Stimulated activated naive B cell treated with anti-CD40 and anti-IgM and Interleukin-4, amounts not matched to agents 10 μg/mL and 1 μg/mL and 100 μg/mL, for 72 hours (primary cell): Measurements from ENCODE around the gene VEGFC.

Experiments
- ATAC-seq, 2 donors: fragments of 150-1000 bp; cut with Tn5 transposase; replicated peaks; 2 replicates each; pipeline ENCODE4 v1.10.0; 2021; ENCODE audit warnings: moderate library complexity in 1 of 2
- DNase-seq: peaks from one replicate; pipeline ENCODE4 v3.0.0; 2021
- H3K27ac Mint-ChIP-seq: one replicate; pipeline ENCODE4 v1.8.0; 2022; ENCODE audit warnings: mild to moderate bottlenecking, mixed read lengths
- H3K27me3 Mint-ChIP-seq, 2 donors: one replicate each; pipeline ENCODE4 v1.8.0; 2022; ENCODE audit warnings: mixed read lengths in 2 of 2
- H3K36me3 Mint-ChIP-seq, 2 donors: one replicate each; pipeline ENCODE4 v1.8.0; 2022; ENCODE audit warnings: mixed read lengths in 2 of 2, mild to moderate bottlenecking in 1 of 2
- H3K4me1 Mint-ChIP-seq, 2 donors: one replicate each; pipeline ENCODE4 v1.8.0; 2022; ENCODE audit warnings: mixed read lengths in 2 of 2, mild to moderate bottlenecking in 1 of 2
- H3K4me3 Mint-ChIP-seq, 2 donors: one replicate each; pipeline ENCODE4 v1.8.0; 2022; ENCODE audit warnings: mild to moderate bottlenecking in 2 of 2, mixed read lengths in 2 of 2, moderate library complexity in 1 of 2
- H3K9me3 Mint-ChIP-seq, 2 donors: one replicate each; pipeline ENCODE4 v1.8.0; 2022; ENCODE audit warnings: mixed read lengths in 2 of 2, mild to moderate bottlenecking in 1 of 2

The VEGFC gene

DNA sequence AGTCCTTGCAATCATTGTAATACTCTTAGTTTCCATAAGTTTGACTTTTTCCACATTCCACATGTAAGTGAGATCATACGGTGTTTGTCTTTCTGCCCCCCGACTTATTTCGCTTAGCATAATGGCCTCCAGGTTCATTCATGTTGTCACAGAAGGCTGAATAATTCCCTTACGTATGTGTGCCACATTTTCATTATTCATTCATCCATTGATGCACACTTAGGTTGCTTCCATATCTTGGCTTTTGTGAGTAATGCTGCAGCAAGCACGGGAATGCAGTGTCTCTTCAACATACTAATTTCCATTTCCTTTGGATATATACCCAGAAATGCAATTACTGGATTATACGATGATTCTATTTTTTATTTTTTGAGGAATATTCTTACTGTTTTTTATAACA lies 22.0 kb upstream of the VEGFC start:
- DNase-seq (no peak), ATAC-seq (no peak)
- H3K9me3 Mint-ChIP-seq = peaks cover 0 to 3% of the 10 kb centered on the region in 2 donors
- H3K27me3 Mint-ChIP-seq = no peaks in the 10 kb centered on the region
- H3K27ac Mint-ChIP-seq = no peak overlapping the region
- no peak overlapping the region for H3K4me3 Mint-ChIP-seq
- H3K36me3 Mint-ChIP-seq = no peaks in the 10 kb centered on the region
- peaks cover 0 to 2% of the 10 kb centered on the region in 2 donors for H3K4me1 Mint-ChIP-seq

DNA sequence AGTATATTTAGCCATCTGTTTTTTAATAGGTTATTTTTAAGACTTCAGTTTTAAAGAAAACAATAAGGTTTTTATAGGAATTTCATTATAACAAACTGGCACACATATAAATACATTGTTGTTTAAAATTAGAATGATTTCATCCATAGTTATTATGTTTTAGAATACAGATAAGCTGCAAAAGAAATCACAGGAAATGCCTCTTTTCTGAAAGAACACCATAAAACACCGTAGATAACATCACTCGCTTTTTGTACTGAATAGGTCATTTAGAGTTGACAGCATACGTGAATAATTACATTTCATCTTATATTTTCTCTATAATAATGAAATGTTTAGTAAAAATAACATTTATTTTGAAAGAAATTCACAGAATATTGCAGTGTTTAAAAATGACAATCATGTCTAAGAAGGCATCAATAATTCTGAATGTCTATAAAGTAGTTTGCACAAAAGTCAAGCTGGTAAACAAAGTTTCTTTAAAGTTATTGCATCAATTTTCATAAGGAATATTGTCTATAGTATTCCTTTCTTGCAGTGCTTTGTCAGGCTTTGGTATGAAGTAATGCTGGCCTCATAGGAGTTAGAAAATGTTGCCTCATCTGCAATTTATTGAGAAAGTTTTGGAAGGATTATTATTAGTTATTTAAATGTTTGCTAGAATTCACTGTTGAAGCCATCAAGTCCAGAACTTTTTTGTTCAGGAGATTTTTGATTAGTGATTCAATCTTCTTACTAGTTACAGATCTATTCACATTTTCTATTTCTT lies 17.9 kb upstream of the VEGFC start:
- DNase-seq (no peak), ATAC-seq (no peak)
- H3K4me1 Mint-ChIP-seq = no peaks in the 10 kb centered on the region
- H3K27ac Mint-ChIP-seq = no peak overlapping the region
- no peaks in the 10 kb centered on the region for H3K27me3 Mint-ChIP-seq
- H3K36me3 Mint-ChIP-seq = no peaks in the 10 kb centered on the region
- H3K4me3 Mint-ChIP-seq = no peak overlapping the region
- H3K9me3 Mint-ChIP-seq = peaks cover 13 to 24% of the 10 kb centered on the region in 2 donors

DNA sequence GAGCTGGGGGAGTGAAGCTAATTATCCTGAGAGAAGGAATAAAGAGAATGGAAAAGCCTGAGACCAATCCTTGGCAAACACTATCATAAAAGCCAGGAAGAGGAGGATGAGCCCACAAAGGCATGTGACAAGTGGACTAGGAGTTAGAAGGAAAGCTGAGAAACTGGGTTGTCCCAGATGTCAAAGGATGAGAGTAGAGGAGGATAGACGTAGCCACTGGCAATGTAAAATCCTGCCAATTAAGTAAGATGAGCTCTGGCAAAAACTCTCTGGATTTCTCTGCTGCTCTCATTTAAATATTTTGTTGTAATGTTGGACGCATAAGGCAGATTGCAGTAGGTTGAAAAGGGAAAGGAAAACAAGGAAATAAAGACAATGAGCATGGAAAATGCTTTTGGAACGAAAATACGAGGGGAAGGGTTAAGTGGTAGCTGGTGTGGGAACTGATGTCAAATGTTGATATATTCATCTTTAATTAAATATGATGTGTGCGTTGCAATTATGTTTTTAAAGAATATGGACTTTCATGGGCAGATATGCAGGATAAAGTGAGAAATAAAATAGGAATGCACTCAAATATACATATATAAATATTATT lies 14.2 kb upstream of the VEGFC start:
- no peak for DNase-seq
- H3K9me3 Mint-ChIP-seq = peaks cover 13 to 22% of the 10 kb centered on the region in 2 donors
- no peaks in the 10 kb centered on the region for H3K36me3 Mint-ChIP-seq
- ATAC-seq = no peak
- no peak overlapping the region for H3K4me3 Mint-ChIP-seq
- no peaks in the 10 kb centered on the region for H3K4me1 Mint-ChIP-seq
- no peak overlapping the region for H3K27ac Mint-ChIP-seq
- no peaks in the 10 kb centered on the region for H3K27me3 Mint-ChIP-seq

DNA sequence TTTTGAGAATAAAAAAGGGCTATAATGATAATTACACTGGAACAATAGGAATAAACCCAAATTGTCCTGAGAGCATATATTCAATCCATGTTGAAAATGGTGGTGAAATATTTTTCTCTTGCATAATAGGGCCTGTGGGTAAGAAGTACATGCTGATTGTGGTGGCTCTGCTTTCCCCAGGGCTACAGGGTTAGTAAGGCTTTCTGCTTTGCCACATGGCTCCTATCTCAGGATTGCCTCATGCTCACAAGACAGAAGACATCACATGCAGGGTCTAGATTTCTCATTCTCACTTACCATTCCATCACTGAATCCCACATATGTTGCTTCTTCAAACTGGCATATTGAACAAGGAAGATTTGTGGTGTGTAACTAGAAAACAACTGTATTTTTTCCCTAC lies 12.4 kb upstream of the VEGFC start:
- peaks cover 13 to 22% of the 10 kb centered on the region in 2 donors for H3K9me3 Mint-ChIP-seq

DNA sequence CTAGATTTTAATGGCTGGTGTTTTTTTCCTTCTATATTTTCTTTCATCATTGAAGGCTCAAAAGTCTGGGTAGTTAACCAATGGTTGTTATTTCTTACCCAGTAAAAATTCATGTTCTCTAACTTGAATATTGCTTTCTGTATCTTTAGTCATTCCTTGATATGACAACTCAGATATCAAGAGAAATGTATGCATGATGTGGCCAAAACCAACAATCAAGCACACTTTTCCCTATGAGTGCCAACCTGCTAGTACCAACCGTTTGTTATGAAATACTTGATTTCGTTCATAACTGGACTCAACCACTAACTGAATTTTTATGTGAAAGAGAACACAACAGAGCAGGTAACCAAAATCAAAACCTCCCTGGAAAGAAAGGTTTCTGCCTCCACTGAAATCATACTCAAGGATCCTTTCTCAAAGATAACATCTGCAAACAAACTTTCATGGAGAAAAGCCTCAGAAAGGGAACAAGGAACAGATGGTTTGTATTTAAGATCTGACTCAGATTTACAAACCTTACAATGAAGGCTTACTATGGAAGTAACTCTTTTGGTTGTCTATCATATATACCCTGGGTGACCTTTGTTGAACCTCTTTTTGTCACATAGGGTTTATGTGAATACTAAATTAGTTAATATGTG lies 8.3 kb upstream of the VEGFC start:
- Mint-ChIP-seq H3K27ac (no peak overlapping the region), H3K27me3 (peaks cover 0 to 4% of the 10 kb centered on the region in 2 donors), H3K9me3 (peaks cover 0 to under 1% of the 10 kb centered on the region in 2 donors), H3K36me3 (no peaks in the 10 kb centered on the region), H3K4me1 (no peaks in the 10 kb centered on the region), H3K4me3 (no peak overlapping the region)
- DNase-seq = no peak
- ATAC-seq = no peak

More for the DNA sequence above, 12.4 kb upstream of the VEGFC start:
- H3K27me3 Mint-ChIP-seq = no peaks in the 10 kb centered on the region
- ATAC-seq = no peak
- H3K4me1 Mint-ChIP-seq = no peaks in the 10 kb centered on the region
- no peak overlapping the region for H3K27ac Mint-ChIP-seq
- no peak for DNase-seq
- H3K36me3 Mint-ChIP-seq = no peaks in the 10 kb centered on the region
- H3K4me3 Mint-ChIP-seq = no peak overlapping the region

DNA sequence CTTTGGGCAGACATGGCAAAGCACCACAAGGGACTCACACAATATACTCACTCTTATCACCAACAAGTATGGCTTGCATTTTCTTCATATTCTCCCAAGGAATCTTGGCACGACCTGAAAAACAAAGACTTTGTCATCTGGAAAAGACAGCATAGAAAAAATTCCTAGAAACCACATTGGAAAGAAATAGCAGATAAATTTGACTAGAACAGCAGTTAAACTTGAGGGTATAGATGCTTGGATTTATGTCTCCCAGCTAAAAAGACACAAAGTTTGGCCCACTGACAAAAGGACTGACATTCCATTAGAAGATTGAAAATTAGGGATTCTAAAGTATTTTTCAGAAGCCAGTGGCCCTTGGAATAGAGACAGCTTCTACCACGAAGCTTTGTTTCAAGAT lies 6.9 kb upstream of the VEGFC start:
- no peaks in the 10 kb centered on the region for H3K4me1 Mint-ChIP-seq
- H3K9me3 Mint-ChIP-seq = no peaks in the 10 kb centered on the region
- no peak overlapping the region for H3K27ac Mint-ChIP-seq
- no peaks in the 10 kb centered on the region for H3K36me3 Mint-ChIP-seq
- H3K4me3 Mint-ChIP-seq = no peak overlapping the region
- DNase-seq (no peak), ATAC-seq (no peak)
- peaks cover 1 to 14% of the 10 kb centered on the region in 2 donors for H3K27me3 Mint-ChIP-seq

DNA sequence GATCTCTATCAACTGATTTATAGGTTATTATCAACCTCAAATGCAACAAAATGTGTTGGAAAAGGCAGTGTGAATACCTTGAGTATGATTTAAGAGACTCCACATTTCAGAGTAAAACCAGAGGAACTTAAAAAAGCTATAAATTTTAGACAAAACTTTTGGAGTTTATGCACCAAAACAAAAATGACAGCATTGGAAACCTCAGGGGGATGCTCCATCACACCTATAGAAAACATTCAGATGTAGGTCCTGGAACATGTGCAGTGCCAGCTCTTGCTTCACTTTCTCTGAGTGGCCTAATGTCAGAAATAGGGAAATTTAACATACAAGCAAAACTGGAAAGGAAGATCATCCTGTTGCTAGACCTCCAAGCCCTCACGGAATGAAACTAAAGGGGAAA lies 5.8 kb upstream of the VEGFC start:
- ATAC-seq = no peak
- Mint-ChIP-seq H3K27ac (no peak overlapping the region), H3K4me1 (no peaks in the 10 kb centered on the region), H3K36me3 (no peaks in the 10 kb centered on the region), H3K27me3 (peaks cover 12 to 23% of the 10 kb centered on the region in 2 donors), H3K9me3 (no peaks in the 10 kb centered on the region), H3K4me3 (no peak overlapping the region)
- no peak for DNase-seq

DNA sequence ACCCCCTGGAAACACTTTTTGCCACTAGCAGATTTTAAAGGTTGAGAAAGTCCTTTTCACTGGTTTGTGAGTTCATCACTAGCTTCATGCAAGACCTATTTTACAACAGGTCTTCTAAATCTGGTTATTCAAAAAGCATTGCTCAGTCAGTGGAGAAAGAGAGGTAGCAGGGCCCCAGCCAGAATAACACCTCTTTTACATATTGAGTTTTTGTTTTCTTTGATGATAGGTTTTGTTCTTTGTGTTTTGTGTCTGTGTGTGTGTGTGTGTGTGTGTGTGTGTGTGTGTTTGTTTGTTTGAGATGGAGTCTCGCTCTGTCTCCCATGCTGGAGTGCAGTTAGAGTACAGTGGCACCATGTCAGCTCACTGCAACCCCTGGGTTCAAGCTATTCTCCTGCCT lies 2.7 kb upstream of the VEGFC start:
- no peaks in the 10 kb centered on the region for H3K9me3 Mint-ChIP-seq
- H3K4me3 Mint-ChIP-seq = no peak overlapping the region
- no peaks in the 10 kb centered on the region for H3K36me3 Mint-ChIP-seq
- no peak for DNase-seq
- peaks cover 31 to 32% of the 10 kb centered on the region in 2 donors for H3K27me3 Mint-ChIP-seq
- H3K4me1 Mint-ChIP-seq = peaks cover 3 to 16% of the 10 kb centered on the region in 2 donors
- H3K27ac Mint-ChIP-seq = no peak overlapping the region
- no peak for ATAC-seq

DNA sequence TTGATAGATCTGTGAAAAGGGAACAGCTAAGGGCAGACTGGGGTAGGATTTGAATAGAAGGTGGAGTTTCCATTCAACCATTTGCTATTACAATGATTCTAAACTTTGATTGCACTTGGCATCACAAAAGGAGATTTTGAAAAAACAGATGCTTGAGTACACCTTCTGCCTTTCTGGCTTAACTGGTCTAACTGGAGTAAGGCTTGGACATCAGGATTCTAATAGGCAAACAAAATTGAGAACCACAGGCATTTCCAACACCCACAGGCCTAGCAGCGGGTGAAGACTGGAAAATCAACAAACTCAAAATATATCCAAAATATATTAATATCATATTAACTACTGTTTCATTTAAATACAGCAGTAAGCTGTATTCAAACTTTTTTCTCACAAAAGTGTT lies 1.9 kb upstream of the VEGFC start:
- peaks cover 3 to 16% of the 10 kb centered on the region in 2 donors for H3K4me1 Mint-ChIP-seq
- H3K9me3 Mint-ChIP-seq = no peaks in the 10 kb centered on the region
- no peak for DNase-seq
- no peaks in the 10 kb centered on the region for H3K36me3 Mint-ChIP-seq
- no peak overlapping the region for H3K27ac Mint-ChIP-seq
- peaks cover 32 to 39% of the 10 kb centered on the region in 2 donors for H3K27me3 Mint-ChIP-seq
- H3K4me3 Mint-ChIP-seq = no peak overlapping the region
- ATAC-seq = no peak

DNA sequence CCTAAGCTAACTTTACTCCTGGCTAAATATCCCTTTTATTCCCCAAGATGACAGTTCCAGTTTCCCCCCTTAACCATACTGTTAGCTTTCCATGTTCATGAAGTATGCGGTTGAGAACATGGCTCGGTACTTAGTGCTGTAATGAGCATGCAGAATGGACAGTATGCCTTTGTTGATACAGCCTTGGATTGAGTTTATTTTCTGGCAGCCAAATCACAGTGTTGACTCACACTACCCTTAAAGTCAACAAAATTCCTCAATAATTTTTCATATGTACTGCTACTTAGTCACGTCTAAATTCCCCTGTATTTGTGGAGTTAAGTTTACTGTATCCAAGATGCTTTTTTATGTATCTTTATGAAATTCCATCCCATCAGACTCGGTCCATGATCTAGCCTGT lies 1.4 kb upstream of the VEGFC start:
- DNase-seq (no peak), ATAC-seq (no peak)
- Mint-ChIP-seq H3K9me3 (no peaks in the 10 kb centered on the region), H3K36me3 (no peaks in the 10 kb centered on the region), H3K4me3 (no peak overlapping the region), H3K4me1 (peaks cover 3 to 16% of the 10 kb centered on the region in 2 donors), H3K27ac (no peak overlapping the region), H3K27me3 (peaks cover 32 to 44% of the 10 kb centered on the region in 2 donors)

DNA sequence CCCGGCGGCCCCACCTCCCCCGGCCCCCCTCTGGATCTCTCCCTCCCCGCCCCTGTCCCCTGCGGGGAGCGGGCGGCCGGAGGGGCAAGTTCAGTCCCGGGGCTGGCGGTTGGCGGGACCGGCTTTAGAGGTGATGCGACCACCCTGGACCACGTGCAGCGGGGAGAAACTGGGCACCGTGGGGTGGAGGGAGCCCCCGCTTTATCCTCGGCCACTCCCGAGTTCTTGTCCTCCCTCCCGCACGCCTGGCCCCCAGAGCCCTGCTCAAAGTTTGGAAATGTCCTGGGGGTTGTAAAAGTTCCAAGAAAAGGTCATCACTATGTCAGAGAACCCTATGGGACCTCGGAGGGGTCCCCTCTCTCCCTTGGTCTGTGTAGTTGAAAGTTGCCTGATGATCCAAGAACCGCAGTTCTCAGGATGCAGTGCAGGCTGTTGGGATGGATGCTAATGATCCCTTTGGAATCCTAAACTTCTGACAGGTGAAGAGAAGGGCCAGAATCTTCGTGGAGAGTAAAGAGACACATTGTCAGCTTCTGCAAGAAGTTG lies 411 bp upstream of the VEGFC start:
- H3K4me3 Mint-ChIP-seq = peak overlapping the region; percentile 57 to 76
- H3K4me1 Mint-ChIP-seq = peaks cover 3 to 16% of the 10 kb centered on the region in 2 donors
- H3K27ac Mint-ChIP-seq = no peak overlapping the region
- H3K36me3 Mint-ChIP-seq = no peaks in the 10 kb centered on the region
- no peaks in the 10 kb centered on the region for H3K9me3 Mint-ChIP-seq
- peaks cover 32 to 46% of the 10 kb centered on the region in 2 donors for H3K27me3 Mint-ChIP-seq
- peak in 1 of 2 donors; percentile 7 for ATAC-seq
- DNase-seq = no peak

DNA sequence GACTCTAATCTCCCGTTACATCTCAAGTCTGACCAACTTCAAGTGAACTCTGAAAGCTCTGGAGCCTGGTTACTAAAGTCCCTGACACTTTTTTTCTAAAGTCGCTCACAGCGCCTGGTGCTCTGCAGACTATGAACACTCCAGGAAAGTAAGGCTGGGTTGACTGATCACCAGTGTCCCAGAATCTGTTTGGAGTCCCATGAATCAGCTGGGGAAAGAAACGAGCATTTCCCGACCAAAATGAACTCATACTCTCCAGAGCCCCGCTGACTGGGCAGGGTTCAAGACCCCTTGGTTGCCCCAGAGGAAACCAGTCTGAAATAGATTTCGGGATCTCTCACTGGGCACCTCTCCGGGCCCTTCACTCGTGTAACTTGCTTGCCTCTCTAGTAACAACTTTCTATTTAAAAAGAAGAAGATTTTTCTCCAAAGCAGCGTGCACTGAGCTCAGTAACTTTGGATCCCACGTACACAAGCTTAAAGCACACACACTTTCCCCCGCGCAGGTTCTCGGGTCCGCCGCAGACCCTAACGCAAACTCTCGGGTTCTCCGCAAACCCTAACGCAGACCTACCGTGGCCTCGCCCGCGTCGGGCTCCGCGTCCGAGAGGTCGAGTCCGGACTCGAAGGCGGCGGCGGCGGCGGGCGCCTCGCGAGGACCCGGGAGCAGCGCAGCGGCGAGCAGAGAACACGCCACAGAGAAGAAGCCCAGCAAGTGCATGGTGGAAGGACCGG lies 964 bp downstream of the VEGFC start:
- peaks cover 32 to 44% of the 10 kb centered on the region in 2 donors for H3K27me3 Mint-ChIP-seq

DNA sequence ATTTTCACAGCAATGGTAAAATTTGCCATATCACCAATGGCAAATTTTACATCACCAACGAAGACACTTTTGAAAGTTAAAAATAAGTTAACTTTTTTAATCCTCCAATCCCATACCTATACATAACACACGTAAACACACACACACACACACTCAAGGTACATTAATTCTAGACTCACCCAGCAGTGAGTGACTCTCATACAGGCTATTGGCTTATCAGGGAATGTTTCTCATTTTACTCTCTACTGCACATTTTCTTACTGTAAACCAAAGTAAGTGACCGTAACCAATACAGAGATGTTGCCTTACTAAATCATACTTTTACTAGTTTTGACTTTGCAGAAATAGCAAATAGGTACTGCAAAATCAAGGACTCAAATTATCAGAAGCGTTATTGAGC lies 2.3 kb downstream of the VEGFC start:
- Mint-ChIP-seq H3K4me1 (peaks cover 3 to 16% of the 10 kb centered on the region in 2 donors), H3K27me3 (peaks cover 32 to 38% of the 10 kb centered on the region in 2 donors), H3K4me3 (no peak overlapping the region), H3K9me3 (no peaks in the 10 kb centered on the region), H3K36me3 (no peaks in the 10 kb centered on the region), H3K27ac (no peak overlapping the region)
- DNase-seq (no peak), ATAC-seq (no peak)

More for the DNA sequence above, 964 bp downstream of the VEGFC start:
- Mint-ChIP-seq H3K4me3 (peak overlapping the region; percentile 55 to 77), H3K9me3 (no peaks in the 10 kb centered on the region), H3K27ac (no peak overlapping the region), H3K4me1 (peaks cover 3 to 16% of the 10 kb centered on the region in 2 donors), H3K36me3 (no peaks in the 10 kb centered on the region)
- no peak for DNase-seq
- ATAC-seq = peak; percentile 30

DNA sequence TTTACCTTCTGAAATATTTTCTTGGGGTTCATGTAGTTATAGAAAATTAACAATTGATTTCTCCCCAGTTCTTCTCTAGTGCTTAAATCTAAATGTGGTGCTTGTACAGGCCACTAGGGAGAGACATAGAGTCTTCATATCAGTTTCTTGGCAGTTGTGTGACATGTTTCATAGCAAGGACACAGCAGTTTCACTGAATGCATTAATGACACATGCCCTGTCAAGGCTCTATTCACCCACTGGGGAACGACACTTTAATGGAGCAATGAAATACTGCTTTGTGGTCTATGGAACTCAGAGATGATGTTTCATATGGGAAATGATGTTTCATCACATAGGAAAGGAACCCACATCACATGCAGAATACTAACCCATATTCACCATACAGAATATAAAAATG lies 2.8 kb downstream of the VEGFC start:
- H3K4me3 Mint-ChIP-seq = no peak overlapping the region
- DNase-seq (no peak), ATAC-seq (peak; percentile 48 to 65)
- no peak overlapping the region for H3K27ac Mint-ChIP-seq
- H3K9me3 Mint-ChIP-seq = no peaks in the 10 kb centered on the region
- peaks cover 32 to 35% of the 10 kb centered on the region in 2 donors for H3K27me3 Mint-ChIP-seq
- H3K4me1 Mint-ChIP-seq = peaks cover 3 to 16% of the 10 kb centered on the region in 2 donors
- no peaks in the 10 kb centered on the region for H3K36me3 Mint-ChIP-seq
